HG03565 (cell line): ENCODE data around the gene MAGIX.
"Not testable (repeated sequence)": the region's sequence is repeated elsewhere in the genome, so short reads cannot be mapped to it uniquely, and the experiment has no call there.

Experiments
- ATAC-seq: cut with Tn5 transposase; IDR thresholded peaks from one replicate; pipeline ENCODE4 v1.9.1; 2021; ENCODE audit warnings: mild to moderate bottlenecking, moderate library complexity; ENCODE audit not compliant: unreplicated experiment

Gene MAGIX

GRCh38 chrX:49162620-49163019 is at the start of gene MAGIX:
Gene MAGIX, plus strand, starts transcription at chrX:49162758. Its CDS starts 132 bp downstream, at chrX:49162890.
- ATAC-seq: no peak

- ATAC-seq: no peak
These were observed 46.5 kb upstream of the MAGIX start for GRCh38 chrX:49116076-49116475.

- ATAC-seq: no peak
These were observed 45.8 kb upstream of the MAGIX start for GRCh38 chrX:49116716-49117115.

- ATAC-seq: no peak
These were observed 45.0 kb upstream of the MAGIX start for GRCh38 chrX:49117581-49117980.

- ATAC-seq: no peak
These were observed 42.5 kb upstream of the MAGIX start for GRCh38 chrX:49120091-49120490.

GRCh38 chrX:49122499-49122898 is 40.1 kb upstream of the MAGIX start:
- no peak for ATAC-seq

- ATAC-seq: not testable (repeated sequence)
These were observed 34.8 kb upstream of the MAGIX start for GRCh38 chrX:49127742-49128258.

- ATAC-seq: no peak
These were observed 33.1 kb upstream of the MAGIX start for GRCh38 chrX:49129427-49129826.

GRCh38 chrX:49132275-49132674 is 30.3 kb upstream of the MAGIX start:
- ATAC-seq: not testable (repeated sequence)

GRCh38 chrX:49133759-49134158 is 28.8 kb upstream of the MAGIX start:
- ATAC-seq: no peak

GRCh38 chrX:49137492-49137891 is 25.1 kb upstream of the MAGIX start:
- ATAC-seq: no peak

GRCh38 chrX:49139713-49140112 is 22.8 kb upstream of the MAGIX start:
- ATAC-seq: no peak

GRCh38 chrX:49142264-49142663 is 20.3 kb upstream of the MAGIX start:
- ATAC-seq: not testable (repeated sequence)

GRCh38 chrX:49143154-49143553 is 19.4 kb upstream of the MAGIX start:
- ATAC-seq: not testable (repeated sequence)

GRCh38 chrX:49147282-49147681 is 15.3 kb upstream of the MAGIX start:
- ATAC-seq: no peak

- no peak for ATAC-seq
These were observed 14.6 kb upstream of the MAGIX start for GRCh38 chrX:49147936-49148335.

GRCh38 chrX:49148390-49149100 is 14.0 kb upstream of the MAGIX start:
- not testable (repeated sequence) for ATAC-seq

GRCh38 chrX:49149291-49149690 is 13.3 kb upstream of the MAGIX start:
- ATAC-seq: not testable (repeated sequence)

GRCh38 chrX:49153467-49153866 is 9.1 kb upstream of the MAGIX start:
- ATAC-seq: no peak

- ATAC-seq: no peak
These were observed 7.2 kb upstream of the MAGIX start for GRCh38 chrX:49155243-49155899.

GRCh38 chrX:49155900-49156837 is 6.4 kb upstream of the MAGIX start:
- ATAC-seq: peak; percentile 84
